ENCODE measurements around the gene EHBP1L1. TPM values are rescaled to one million over a fixed set of nuclear protein-coding genes. Genes with fewer than 3 reads are reported as not detected.

The EHBP1L1 gene
- total RNA-seq, 3 donors from 2014 or later = 28.0 to 68.8 (median 33.4) TPM

Other genes with a start within 250 kb of the EHBP1L1 start
- gene DPF2, start 242.2 kb upstream of the EHBP1L1 start, total RNA-seq = 10 to 100 TPM; 30.7 to 44.8 (median 39.7) TPM
- gene TIGD3, start 221.3 kb upstream of the EHBP1L1 start, total RNA-seq = 1 to 10 TPM in 1 of 3 donors, under 1 TPM in 1, not detected in 1; 0.29 to 1.3 TPM
- 1 to 10 TPM; 5.4 to 9.1 (median 6.6) TPM for gene SLC25A45, start 193.4 kb upstream of the EHBP1L1 start, total RNA-seq
- gene FRMD8, start 189.4 kb upstream of the EHBP1L1 start, total RNA-seq = 10 to 100 TPM; 22.9 to 57.0 (median 49.0) TPM
- 100 to 1,000 TPM; 323 to 391 (median 351) TPM for gene NEAT1, start 153.3 kb upstream of the EHBP1L1 start, total RNA-seq
- over 10,000 TPM; 14,217 to 22,312 (median 18,959) TPM for gene MALAT1, start 77.0 kb upstream of the EHBP1L1 start, total RNA-seq
- gene SCYL1, start 51.0 kb upstream of the EHBP1L1 start, total RNA-seq = 10 to 100 TPM; 74.1 to 83.4 (median 83.2) TPM
- 10 to 100 TPM; 63.0 to 98.9 (median 95.7) TPM for gene LTBP3, start 17.7 kb upstream of the EHBP1L1 start, total RNA-seq
- gene ZNRD2, start 5.6 kb upstream of the EHBP1L1 start, total RNA-seq = 10 to 100 TPM; 48.9 to 60.0 (median 59.4) TPM
- 10 to 100 TPM; 37.4 to 51.4 (median 40.8) TPM for gene FAM89B, start 3.5 kb upstream of the EHBP1L1 start, total RNA-seq
- 1 to 10 TPM in 1 of 3 donors, under 1 TPM in 2; 0.33 to 2.2 (median 0.80) TPM for gene KCNK7, start 19.7 kb downstream of the EHBP1L1 start, total RNA-seq
- 10 to 100 TPM; 30.4 to 39.0 (median 36.7) TPM for gene MAP3K11, start 38.2 kb downstream of the EHBP1L1 start, total RNA-seq
- 10 to 100 TPM; 13.4 to 21.0 (median 20.1) TPM for gene PCNX3, start 39.7 kb downstream of the EHBP1L1 start, total RNA-seq
- gene SIPA1, start 62.0 kb downstream of the EHBP1L1 start, total RNA-seq = 10 to 100 TPM; 18.2 to 27.9 (median 25.5) TPM
- gene RELA, start 86.9 kb downstream of the EHBP1L1 start, total RNA-seq = 10 to 100 TPM; 45.0 to 57.7 (median 46.2) TPM
- gene KAT5, start 136.2 kb downstream of the EHBP1L1 start, total RNA-seq = 10 to 100 TPM; 50.1 to 66.7 (median 61.3) TPM
- gene RNASEH2C, start 144.7 kb downstream of the EHBP1L1 start, total RNA-seq = 100 to 1,000 TPM in 1 of 3 donors, 10 to 100 TPM in 2; 89.1 to 110 (median 99.8) TPM
- gene AP5B1, start 204.9 kb downstream of the EHBP1L1 start, total RNA-seq = 10 to 100 TPM; 15.5 to 19.3 (median 17.6) TPM
- 1 to 10 TPM in 2 of 3 donors, not detected in 1; 3.6 to 5.1 TPM for gene OVOL1, start 211.0 kb downstream of the EHBP1L1 start, total RNA-seq